NB4 (cell line): ENCODE measurements around the gene NUP98.

Experiments
- CTCF ChIP-seq: IDR thresholded peaks from one replicate; pipeline ENCODE4 v1.5.1; 2012; ENCODE audit warnings: low read depth, low read length
- MAX ChIP-seq: IDR thresholded peaks from 2 replicates; pipeline ENCODE4 v1.6.1; 2011; ENCODE audit warnings: low read depth, low read length
- MYC ChIP-seq: IDR thresholded peaks from 2 replicates; pipeline ENCODE4 v1.6.1; 2011; ENCODE audit warnings: low read depth, low read length
- POLR2A ChIP-seq: IDR thresholded peaks from 2 replicates; pipeline ENCODE4 v1.6.1; 2011; ENCODE audit warnings: mild to moderate bottlenecking; ENCODE audit not compliant: insufficient read length; ENCODE audit errors: extremely low read depth

- TF ChIP-seq POLR2A (no peak), CTCF (no peak), MYC (no peak), MAX (no peak)
Measured at GRCh38 chr11:3738241-3738640, 59.1 kb downstream of the NUP98 start.
